K562 (cell line): ENCODE data around the gene TMEM252. TPM values are rescaled to one million over a fixed set of nuclear protein-coding genes. Genes with fewer than 3 reads are reported as not detected.

Experiments
- ATAC-seq: fragments of 200-7000 bp; cut with Tn5 transposase; 3 replicates; pipeline ENCODE4 v1.9.1; 2020; ENCODE audit warnings: moderate library complexity
- BruUV-seq: library from RNA; stranded (reverse); fragments of 400-500 nt; replicated peaks from 2 replicates; lab custom pipeline; 2021; lab: Mats Ljungman, UMichigan
- CTCF ChIA-PET: fragments of 300-600 bp; formaldehyde crosslinking; extraction: SDS; loops from one replicate; lab custom pipeline; 2021; ENCODE audit warnings: low intra/inter-chr PET ratio; lab: Yijun Ruan, JAX
- POLR2A ChIA-PET: fragments of 300-600, 350-650 bp; sonication (Branson Sonifier 250); formaldehyde crosslinking; extraction: SDS; loops from one replicate; lab custom pipeline; 2021; ENCODE audit warnings: antibody characterized with exemption, inconsistent platforms; lab: Yijun Ruan, JAX
- DNase-seq, 4 experiments: peaks; one replicate each; pipeline versions ENCODE4 v3.0.0 to v3.0.0-alpha.2; 2011 to 2018; ENCODE audit warnings: low spot score in 3 of 4, mixed read lengths in 3 of 4; ENCODE audit errors: extremely low read depth in 1 of 4
- FAIRE-seq: peaks from 2 replicates; lab custom pipeline; 2011; peaks lifted over from hg19 to GRCh38; lab: Jason Lieb, UNC
- H2AFZ ChIP-seq: 2 replicates; pipeline ENCODE4 v1.6.0; 2011; ENCODE audit warnings: low read depth, low read length, control low read depth, inconsistent platforms
- H3K27ac ChIP-seq: fragments of 200-600 bp; 3 replicates; pipeline ENCODE4 v1.8.0; 2011; ENCODE audit warnings: low read depth, mild to moderate bottlenecking, control low read depth, inconsistent platforms, low read length, moderate library complexity, mixed read lengths; ENCODE audit errors: extremely low read depth
- H3K27me3 ChIP-seq, 2 experiments: fragments of 300-600 bp in 1 of 2; 2 replicates in 1 of 2; 3 replicates in 1 of 2; pipeline versions ENCODE4 v1.6.0 to v1.8.0; 2011; ENCODE audit warnings: inconsistent platforms in 2 of 2, low read length in 2 of 2, mild to moderate bottlenecking in 1 of 2, mixed read lengths in 1 of 2, moderate library complexity in 1 of 2; ENCODE audit not compliant: control insufficient read depth in 2 of 2, insufficient read depth in 2 of 2
- H3K36me3 ChIP-seq: fragments of 300-600 bp; 3 replicates; pipeline ENCODE4 v1.8.0; 2011; ENCODE audit warnings: mild to moderate bottlenecking, low read length, inconsistent platforms; ENCODE audit not compliant: control insufficient read depth, insufficient read depth
- H3K4me1 ChIP-seq, 2 experiments: fragments of 200-600 bp in 1 of 2; replicated peaks in 1 of 2; 2 replicates in 1 of 2; 3 replicates in 1 of 2; pipeline versions ENCODE4 v1.5.1 to v1.8.0; 2011; ENCODE audit warnings: inconsistent platforms in 2 of 2, low read length in 2 of 2, mild to moderate bottlenecking in 1 of 2, mixed read lengths in 1 of 2, moderate library complexity in 1 of 2; ENCODE audit not compliant: control insufficient read depth in 2 of 2, insufficient read depth in 2 of 2
- H3K4me2 ChIP-seq: 2 replicates; pipeline ENCODE4 v1.6.1; 2011; ENCODE audit warnings: low read length, control low read depth, inconsistent platforms, mixed read lengths; ENCODE audit not compliant: insufficient read depth
- H3K4me3 ChIP-seq: fragments of 200-600 bp; sonication (generic), shearing (Covaris generic); 2 replicates; pipeline ENCODE4 v1.5.1; 2016; ENCODE audit warnings: control low read depth, inconsistent platforms
- H3K79me2 ChIP-seq: fragments of 200-600 bp; 3 replicates; pipeline ENCODE4 v1.8.0; 2011; ENCODE audit warnings: low read length, inconsistent platforms; ENCODE audit not compliant: control insufficient read depth, insufficient read depth
- H3K9ac ChIP-seq, 2 experiments: 2 replicates each; pipeline versions ENCODE4 v1.6.0 to v1.6.1; 2011; ENCODE audit warnings: low read depth in 2 of 2, low read length in 2 of 2, control low read depth in 1 of 2, inconsistent platforms in 1 of 2, mild to moderate bottlenecking in 1 of 2, mixed read lengths in 1 of 2; ENCODE audit not compliant: insufficient read depth in 1 of 2
- H3K9me1 ChIP-seq: one replicate; pipeline ENCODE4 v1.6.0; 2011; ENCODE audit warnings: inconsistent platforms, mild to moderate bottlenecking, low read length, moderate library complexity; ENCODE audit not compliant: control insufficient read depth, insufficient read depth
- H3K9me3 ChIP-seq: replicated peaks from 2 replicates; pipeline ENCODE4 v1.5.1; 2011; ENCODE audit warnings: low read depth, low read length, inconsistent platforms; ENCODE audit not compliant: control insufficient read depth, insufficient read depth
- H4K20me1 ChIP-seq: replicated peaks from 2 replicates; pipeline ENCODE4 v1.6.1; 2011; ENCODE audit warnings: low read length, inconsistent platforms, mixed read lengths; ENCODE audit not compliant: control insufficient read depth, insufficient read depth
- ATF3 ChIP-seq, 2 experiments: fragments of 450-650 bp in 1 of 2; sonication (generic) in 1 of 2; formaldehyde crosslinking in 1 of 2; IDR thresholded peaks in 1 of 2; conservative IDR thresholded peaks in 1 of 2; 2 replicates each; pipeline versions ENCODE4 v1.6.1 to v1.8.1; 2016 to 2023; ENCODE audit warnings: mild to moderate bottlenecking in 2 of 2, moderate library complexity in 2 of 2, inconsistent platforms in 1 of 2, missing genetic modification reagents in 1 of 2
- BRD4 ChIP-seq: fragments of 200-600 bp; sonication (generic); IDR thresholded peaks from 2 replicates; pipeline ENCODE4 v1.6.1; 2017; ENCODE audit warnings: inconsistent platforms
- FOS ChIP-seq: IDR thresholded peaks from 3 replicates; pipeline ENCODE4 v1.6.1; 2011; ENCODE audit not compliant: insufficient read length; ENCODE audit errors: extremely low read depth
- NR0B1 ChIP-seq: fragments of 450-650 bp; IDR thresholded peaks from one replicate; pipeline ENCODE4 v1.6.1; 2018; ENCODE audit warnings: mild to moderate bottlenecking, moderate library complexity; ENCODE audit not compliant: partially characterized antibody
- RREB1 ChIP-seq: fragments of 250-450 bp; sonication (Bioruptor Pico); IDR thresholded peaks from 2 replicates; pipeline ENCODE4 v1.4.0; 2020
- ZBTB34 ChIP-seq: fragments of 250-450 bp; sonication (Bioruptor Pico); IDR thresholded peaks from 2 replicates; pipeline ENCODE4 v1.8.0; 2021; ENCODE audit warnings: mild to moderate bottlenecking, moderate library complexity
- ZBTB8A ChIP-seq: fragments of 450-650 bp; IDR thresholded peaks from 2 replicates; pipeline ENCODE4 v1.6.1; 2018; ENCODE audit warnings: mild to moderate bottlenecking, moderate library complexity; ENCODE audit not compliant: partially characterized antibody
- ZNF184 ChIP-seq: sonication (generic); formaldehyde crosslinking; IDR thresholded peaks from 2 replicates; pipeline ENCODE4 v1.5.0; 2020; ENCODE audit warnings: missing genetic modification reagents
- WGBS: fragments of 100-300 bp; shearing (Covaris generic); methylation state at CpG from one replicate; pipeline ENCODE4 v1.1.6; 2016; ENCODE audit warnings: low coverage, mixed read lengths; ENCODE audit not compliant: insufficient coverage; ENCODE audit errors: missing lambda C conversion rate; 5-methylcytosine and 5-hydroxymethylcytosine counted together
- in situ Hi-C: fragments of 300-500 bp; cut with MboI; formaldehyde crosslinking; loops from 4 replicates; pipeline ENCODE4 v1.15.0; 2018; ENCODE audit warnings: inconsistent platforms, mixed read lengths
- intact Hi-C: fragments of 100-400 bp; cut with micrococcal nuclease; formaldehyde crosslinking; loops from 2 replicates; pipeline ENCODE4 v1.14.2; 2022
- polyA plus RNA-seq, 8 experiments: library from polyadenylated mRNA; depleted of rRNA in 4 of 8; stranded (reverse) in 5 of 8; unstranded in 3 of 8; fragments of >200 nt; fragmentation: Nextera tagmentation in 2 of 8; fragmentation: Illumina TruSeq in 1 of 8; extraction: Ambion mirVana in 2 of 8; extraction: Trizol in 1 of 8; gene quantifications; 2 replicates each; pipeline versions ENCODE4 v1.2.1 to v1.2.3, GENCODE V29; 2011 to 2014; ENCODE audit warnings: inconsistent platforms in 1 of 8, missing spikeins in 1 of 8
- total RNA-seq, 7 experiments: library from RNA; depleted of rRNA in 6 of 7; stranded (reverse); fragments of >200 nt in 6 of 7; fragmentation: Illumina TruSeq in 2 of 7; extraction: Trizol in 2 of 7; gene quantifications; 2 replicates each; pipeline versions ENCODE4 v1.2.1 to v1.2.3, GENCODE V29; 2011 to 2021; ENCODE audit warnings: low replicate concordance in 1 of 7

TMEM252 gene
- total and polyA plus RNA-seq, 9 of the 15 experiments (the other 6 are each of a cell fraction or from before 2014, with no cell fraction given), result not detected

- TF ChIP-seq ZBTB8A, result no peak
- TF ChIP-seq ZNF184 (CRISPR knock-in tag), result no peak
- TF ChIP-seq NR0B1, result no peak
- no peak for TF ChIP-seq BRD4
- TF ChIP-seq ZBTB34 (CRISPR knock-in tag), result no peak
These were observed 14.9 kb upstream of the TMEM252 start (continued) for GRCh38 chr9:68555437-68556150.

GRCh38 chr9:68552700-68553476 is 12.2 kb upstream of the TMEM252 start:
- 7% methylated on average over 3 of the region's 3 CpGs for WGBS
- Histone ChIP-seq H2AFZ (no peak overlapping the region), H4K20me1 (no peaks in the 10 kb centered on the region), H3K4me3 (no peak overlapping the region), H3K9ac (no peak overlapping the region), H3K36me3 (no peaks in the 10 kb centered on the region), H3K9me3 (no peaks in the 10 kb centered on the region), H3K27me3 (0 out of 5 replicates have a peak, but pooled peaks cover 0 to 3% of the 10 kb centered on the region in 2 experiments), H3K4me1 (no peaks in the 10 kb centered on the region), H3K79me2 (no peaks in the 10 kb centered on the region), H3K9me1 (no peaks in the 10 kb centered on the region), H3K4me2 (no peak overlapping the region), H3K27ac (no peak overlapping the region)
- intact Hi-C loops, result no loop called here
- no peak for FAIRE-seq
- CTCF ChIA-PET, result no interaction called here
- no peak for DNase-seq
- in situ Hi-C loops, result loop anchor here (25.0 kb wide), 1 partner anchor 216 kb away; no protein-coding TSS in a partner anchor
- no TSS peak for BruUV-seq
- POLR2A ChIA-PET, result no interaction called here
- no peak for ATAC-seq
- TF ChIP-seq FOS (no peak), RREB1 (no peak), ATF3 (IDR thresholded peaks at IDR 0.05) (peak; percentile 38; the same call in 1 of the 2 replicates), ATF3 (CRISPR knock-in tag; conservative IDR thresholded peaks at IDR 0.05) (no peak)
